Central memory CD8-positive, alpha-beta T cell (primary cell): ENCODE measurements around the gene FRAT2.
A peak's percentile ranks its signal among the peaks of the same experiment; 100 is the strongest.

Experiments used
- ATAC-seq: fragments of 150-1000 bp; cut with Tn5 transposase; replicated peaks from 2 replicates; pipeline ENCODE4 v1.10.0; 2022; ENCODE audit warnings: mild to moderate bottlenecking, moderate FRiP score, moderate number of reproducible peaks; ENCODE audit not compliant: poor library complexity, severe bottlenecking; ENCODE audit errors: extremely low read depth
- DNase-seq, 2 donors: peaks; one replicate each; pipeline ENCODE4 v3.0.0; 2021; ENCODE audit warnings: low spot score in 2 of 2
- H3K27ac Mint-ChIP-seq: one replicate; pipeline ENCODE4 v1.8.0; 2022; ENCODE audit warnings: low read depth, mild to moderate bottlenecking, moderate library complexity, mixed read lengths
- H3K27me3 Mint-ChIP-seq: one replicate; pipeline ENCODE4 v1.8.0; 2022; ENCODE audit warnings: mixed read lengths
- H3K36me3 Mint-ChIP-seq: one replicate; pipeline ENCODE4 v1.8.0; 2022; ENCODE audit warnings: mild to moderate bottlenecking, moderate library complexity, mixed read lengths; ENCODE audit not compliant: insufficient read depth
- H3K4me1 Mint-ChIP-seq: one replicate; pipeline ENCODE4 v1.8.0; 2022; ENCODE audit warnings: mixed read lengths
- H3K4me3 Mint-ChIP-seq: one replicate; pipeline ENCODE4 v1.8.0; 2022; ENCODE audit warnings: mild to moderate bottlenecking, moderate library complexity, mixed read lengths
- H3K9me3 Mint-ChIP-seq: one replicate; pipeline ENCODE4 v1.8.0; 2022; ENCODE audit warnings: mixed read lengths

Gene FRAT2

DNA sequence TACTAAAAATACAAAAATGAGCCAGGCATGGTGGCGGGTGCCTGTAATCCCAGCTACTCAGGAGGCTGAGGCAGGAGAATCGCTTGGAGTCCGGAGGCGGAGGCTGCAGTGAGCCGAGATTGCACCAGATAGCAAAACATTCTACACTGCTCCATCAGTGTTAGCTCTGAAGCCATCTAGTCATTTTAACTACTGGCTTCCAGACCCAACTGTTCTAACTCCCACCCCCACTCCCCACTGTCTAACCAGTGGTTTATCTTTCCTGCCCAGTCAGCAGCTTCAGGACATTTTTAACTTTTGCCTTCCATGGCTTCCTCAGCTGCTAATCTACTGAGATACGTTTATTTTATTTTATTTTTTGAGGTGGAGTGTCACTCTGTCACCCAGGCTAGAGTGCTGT lies 21.6 kb downstream of the FRAT2 start:
- Mint-ChIP-seq H3K27ac (no peak overlapping the region), H3K27me3 (no peaks in the 10 kb centered on the region), H3K4me1 (no peaks in the 10 kb centered on the region), H3K4me3 (no peak overlapping the region), H3K9me3 (no peaks in the 10 kb centered on the region), H3K36me3 (peaks cover under 1% of the 10 kb centered on the region)
- no peak for DNase-seq
- no peak for ATAC-seq

DNA sequence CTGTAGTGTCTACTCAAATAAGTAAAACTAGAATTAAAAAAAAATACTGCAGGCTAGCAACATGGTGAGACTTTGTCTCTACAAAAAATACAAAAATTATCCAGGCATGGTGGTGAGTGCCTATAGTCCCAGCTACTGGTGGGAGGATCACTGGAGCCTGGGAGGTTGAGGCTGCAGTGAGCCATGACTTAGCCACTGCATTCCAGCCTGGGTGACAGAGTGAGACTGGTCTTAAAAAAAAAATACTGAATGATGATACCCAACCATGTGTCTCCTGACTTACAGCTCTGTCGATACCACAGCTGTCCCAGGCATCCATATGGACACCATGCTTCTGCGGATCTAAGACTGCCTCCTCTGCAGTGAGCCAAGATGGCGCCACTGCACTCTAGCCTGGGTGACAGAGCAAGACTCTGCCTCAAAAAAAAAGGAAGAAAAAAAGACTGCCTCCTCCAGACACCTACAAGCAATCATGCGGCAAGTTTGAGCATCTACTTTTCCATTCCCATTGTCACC lies 23.4 kb downstream of the FRAT2 start:
- H3K27me3 Mint-ChIP-seq, result no peaks in the 10 kb centered on the region
- no peaks in the 10 kb centered on the region for H3K9me3 Mint-ChIP-seq
- no peak for ATAC-seq
- H3K4me1 Mint-ChIP-seq, result no peaks in the 10 kb centered on the region
- H3K36me3 Mint-ChIP-seq, result no peaks in the 10 kb centered on the region
- H3K27ac Mint-ChIP-seq, result no peak overlapping the region
- no peak overlapping the region for H3K4me3 Mint-ChIP-seq
- no peak for DNase-seq

DNA sequence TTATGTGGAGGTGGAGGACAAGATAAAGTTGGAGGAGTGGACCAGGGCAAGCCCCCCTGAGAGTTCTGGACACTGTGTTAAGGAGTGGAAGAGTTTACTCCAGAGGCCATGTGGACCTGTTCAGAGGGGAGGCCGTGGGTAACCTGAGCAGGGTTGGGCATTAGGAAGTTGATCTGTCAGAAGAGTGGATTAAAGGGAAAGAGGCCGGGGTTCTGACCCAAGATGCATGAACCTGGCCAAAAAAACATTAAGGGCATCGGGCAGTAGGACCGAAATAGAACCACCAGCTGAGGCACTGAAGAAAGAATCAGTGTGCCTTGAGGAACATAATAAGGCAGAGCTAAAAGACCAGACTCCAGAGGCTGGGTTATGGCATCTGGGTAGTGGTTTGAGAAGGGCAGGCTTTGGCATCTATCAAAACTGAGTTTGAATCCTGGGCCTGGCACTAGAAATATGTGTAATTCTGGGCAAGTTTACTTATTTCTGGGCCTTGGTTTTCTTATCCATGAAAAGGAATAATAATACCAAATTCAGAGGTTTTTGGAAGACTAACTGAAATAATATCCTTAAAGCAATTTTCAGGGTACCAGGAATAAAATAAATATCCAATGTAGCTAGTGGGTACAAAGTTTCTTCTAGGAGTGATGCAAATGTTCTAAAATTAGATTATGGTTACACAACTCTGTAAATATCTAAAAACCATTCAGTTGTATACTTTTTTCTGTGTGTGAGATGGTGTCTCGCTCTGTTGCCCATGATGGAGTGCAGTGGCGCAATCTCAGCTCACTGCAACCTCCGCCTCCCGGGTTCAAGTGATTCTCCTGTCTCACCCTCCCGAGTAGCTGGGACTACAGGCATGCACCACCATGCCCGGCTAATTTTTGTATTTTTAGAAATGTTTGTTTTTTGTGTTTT lies 26.4 kb downstream of the FRAT2 start:
- no peak for ATAC-seq
- DNase-seq, result no peak
- H3K36me3 Mint-ChIP-seq, result no peaks in the 10 kb centered on the region
- no peak overlapping the region for H3K4me3 Mint-ChIP-seq
- H3K27ac Mint-ChIP-seq, result no peak overlapping the region
- H3K4me1 Mint-ChIP-seq, result no peaks in the 10 kb centered on the region
- H3K9me3 Mint-ChIP-seq, result no peaks in the 10 kb centered on the region
- no peaks in the 10 kb centered on the region for H3K27me3 Mint-ChIP-seq

DNA sequence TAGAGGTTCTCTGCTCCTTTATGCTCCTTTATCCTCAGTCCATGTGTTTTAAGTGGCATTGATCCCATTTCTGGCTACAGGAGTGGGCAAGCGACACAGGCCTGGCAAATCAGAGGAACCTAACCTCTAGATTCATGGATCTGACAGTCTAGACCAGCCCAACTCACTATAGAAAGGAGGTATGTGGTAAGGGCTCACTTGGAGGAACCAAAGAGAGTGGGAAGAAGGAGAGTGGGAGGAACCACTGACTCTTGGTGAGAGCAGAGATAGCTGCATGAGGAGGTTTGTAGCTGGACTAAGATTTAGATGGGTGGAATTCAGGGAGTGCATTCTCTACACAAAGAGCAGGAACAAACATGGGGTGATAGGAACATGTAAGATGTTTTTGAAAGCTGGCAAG lies 27.1 kb downstream of the FRAT2 start:
- Mint-ChIP-seq H3K27me3 (no peaks in the 10 kb centered on the region), H3K9me3 (no peaks in the 10 kb centered on the region), H3K4me1 (no peaks in the 10 kb centered on the region), H3K4me3 (no peak overlapping the region), H3K36me3 (no peaks in the 10 kb centered on the region), H3K27ac (no peak overlapping the region)
- DNase-seq (no peak), ATAC-seq (no peak)

DNA sequence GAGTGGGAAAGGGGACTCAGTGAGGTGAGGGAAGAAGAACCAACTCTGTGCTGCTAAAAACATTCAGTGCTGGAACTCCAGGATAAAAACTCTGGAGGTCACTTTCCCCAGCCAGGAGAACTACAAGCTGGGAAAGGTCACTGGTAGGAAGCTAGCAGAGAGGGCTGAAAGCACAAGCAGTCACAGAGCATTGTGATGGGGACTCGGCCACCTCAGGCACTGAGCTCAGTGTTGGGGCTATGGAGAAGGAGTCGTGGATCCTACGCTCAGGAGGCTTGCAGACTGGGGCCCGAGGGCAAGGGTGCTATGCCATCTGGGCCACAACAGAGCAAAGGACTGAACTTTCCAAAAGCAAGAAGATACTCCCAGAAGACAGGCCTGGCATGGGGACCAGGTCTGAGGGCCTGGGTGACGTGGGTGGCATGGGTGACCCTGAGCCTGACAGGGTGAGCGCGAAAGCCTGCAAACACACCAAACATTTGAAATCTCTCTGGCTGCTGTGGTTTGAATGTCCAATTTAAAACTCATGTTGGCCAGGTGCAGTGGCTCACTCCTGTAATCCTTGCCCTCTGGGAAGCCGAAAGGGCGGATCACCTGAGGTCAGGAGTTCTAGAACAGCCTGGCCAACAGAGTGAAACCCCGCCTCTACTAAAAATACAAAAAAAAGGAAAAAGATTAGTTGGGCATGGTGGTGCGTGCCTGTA lies 32.3 kb downstream of the FRAT2 start:
- ATAC-seq (no peak), DNase-seq (no peak)
- H3K27ac Mint-ChIP-seq, result no peak overlapping the region
- peaks cover 4% of the 10 kb centered on the region for H3K36me3 Mint-ChIP-seq
- no peaks in the 10 kb centered on the region for H3K4me1 Mint-ChIP-seq
- H3K9me3 Mint-ChIP-seq, result no peaks in the 10 kb centered on the region
- no peaks in the 10 kb centered on the region for H3K27me3 Mint-ChIP-seq
- H3K4me3 Mint-ChIP-seq, result no peak overlapping the region

DNA sequence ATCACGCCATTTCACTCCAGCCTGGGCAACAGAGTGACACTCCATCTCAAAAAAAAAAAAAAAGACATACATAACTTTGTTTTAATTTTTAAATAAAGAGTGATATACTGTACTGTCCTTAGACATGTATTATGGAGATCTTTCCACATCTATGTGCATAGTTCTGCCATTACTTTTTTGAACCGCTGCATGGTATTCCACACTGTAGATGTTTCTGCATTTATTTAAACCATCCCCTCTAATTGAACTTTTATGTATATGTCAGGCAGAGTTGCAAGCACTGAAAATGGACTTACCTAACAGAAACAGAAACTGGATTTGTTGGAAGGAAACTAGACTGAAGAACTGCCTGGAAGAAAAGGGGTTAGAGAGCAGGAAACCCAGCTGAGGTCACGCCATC lies 33.5 kb downstream of the FRAT2 start:
- H3K9me3 Mint-ChIP-seq, result no peaks in the 10 kb centered on the region
- peaks cover 4% of the 10 kb centered on the region for H3K36me3 Mint-ChIP-seq
- no peaks in the 10 kb centered on the region for H3K27me3 Mint-ChIP-seq
- no peaks in the 10 kb centered on the region for H3K4me1 Mint-ChIP-seq
- ATAC-seq, result no peak
- no peak overlapping the region for H3K4me3 Mint-ChIP-seq
- DNase-seq, result no peak
- no peak overlapping the region for H3K27ac Mint-ChIP-seq

DNA sequence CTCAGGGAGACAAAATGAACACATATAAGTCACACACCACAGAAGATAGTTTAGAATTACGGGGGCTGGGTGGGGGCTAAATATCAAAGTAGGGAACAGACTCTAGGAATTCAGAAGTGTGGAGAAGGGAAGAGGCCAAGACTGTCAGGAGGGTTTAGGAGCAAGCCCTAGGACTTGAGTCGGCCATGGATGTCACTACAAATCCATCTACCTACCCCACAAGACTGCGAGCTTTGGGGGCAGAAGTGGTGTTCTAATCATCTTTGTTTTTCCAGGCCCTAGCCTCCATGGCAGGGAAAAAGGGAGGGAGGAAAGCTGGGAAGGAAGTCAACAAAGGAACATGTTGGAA lies 36.3 kb downstream of the FRAT2 start:
- Mint-ChIP-seq H3K27me3 (no peaks in the 10 kb centered on the region), H3K4me3 (no peak overlapping the region), H3K4me1 (no peaks in the 10 kb centered on the region), H3K27ac (no peak overlapping the region), H3K36me3 (peaks cover 4% of the 10 kb centered on the region), H3K9me3 (no peaks in the 10 kb centered on the region)
- no peak for DNase-seq
- no peak for ATAC-seq

DNA sequence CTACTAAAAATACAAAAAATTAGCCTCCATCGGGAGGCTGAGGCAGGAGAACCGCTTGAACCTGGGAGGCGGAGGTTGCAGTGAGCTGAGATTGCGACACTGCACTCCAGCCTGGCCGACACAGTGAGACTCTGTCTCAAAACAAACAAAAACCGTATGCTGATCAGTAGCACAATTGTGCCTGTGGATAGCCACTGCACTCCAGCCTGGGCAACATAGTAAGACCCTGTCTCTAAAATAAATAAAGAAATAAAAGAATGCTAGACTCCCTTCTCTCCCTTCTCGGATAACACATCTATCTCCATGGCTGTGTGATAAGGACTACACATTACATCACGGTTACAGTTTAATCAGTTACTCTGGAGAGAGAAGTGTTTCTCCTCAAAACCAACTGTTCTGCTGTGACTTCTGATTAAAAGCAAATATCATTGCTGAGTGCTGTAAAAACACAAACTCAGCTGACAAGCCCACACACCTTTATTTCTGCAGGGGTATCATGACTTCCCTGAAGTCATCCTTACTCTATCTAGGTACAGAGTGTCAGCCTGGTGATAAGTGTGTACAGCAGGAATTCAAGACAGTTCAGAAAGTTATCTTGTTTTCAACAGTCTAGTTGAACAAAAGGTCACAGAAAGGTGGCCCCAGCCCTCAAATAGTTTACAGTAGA lies 36.8 kb downstream of the FRAT2 start:
- H3K36me3 Mint-ChIP-seq, result peaks cover 6% of the 10 kb centered on the region
- peaks cover 3% of the 10 kb centered on the region for H3K4me1 Mint-ChIP-seq
- no peaks in the 10 kb centered on the region for H3K27me3 Mint-ChIP-seq
- ATAC-seq (no peak), DNase-seq (no peak)
- H3K27ac Mint-ChIP-seq, result no peak overlapping the region
- no peaks in the 10 kb centered on the region for H3K9me3 Mint-ChIP-seq
- H3K4me3 Mint-ChIP-seq, result no peak overlapping the region

DNA sequence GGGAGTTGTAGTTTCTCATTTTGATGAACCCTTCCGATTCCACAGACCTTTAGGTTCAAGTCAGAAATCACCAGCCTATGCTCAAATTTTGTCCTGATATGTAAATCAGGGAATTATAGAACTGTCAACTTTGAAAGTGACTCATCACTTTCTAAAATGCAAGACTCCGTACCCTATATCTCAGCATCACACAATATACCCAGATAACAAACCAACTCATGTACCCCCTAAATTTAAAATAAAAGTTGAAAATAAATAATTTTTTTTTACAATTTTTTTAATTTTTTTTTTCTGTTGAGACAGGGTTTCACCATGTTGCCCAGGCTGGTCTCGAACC lies 41.7 kb downstream of the FRAT2 start:
- DNase-seq (no peak), ATAC-seq (no peak)
- H3K4me3 Mint-ChIP-seq, result peak overlapping the region; percentile 95
- no peaks in the 10 kb centered on the region for H3K9me3 Mint-ChIP-seq
- H3K27me3 Mint-ChIP-seq, result no peaks in the 10 kb centered on the region
- peak overlapping the region; percentile 88 for H3K27ac Mint-ChIP-seq
- H3K4me1 Mint-ChIP-seq, result peaks cover 17% of the 10 kb centered on the region
- peaks cover 12% of the 10 kb centered on the region for H3K36me3 Mint-ChIP-seq

DNA sequence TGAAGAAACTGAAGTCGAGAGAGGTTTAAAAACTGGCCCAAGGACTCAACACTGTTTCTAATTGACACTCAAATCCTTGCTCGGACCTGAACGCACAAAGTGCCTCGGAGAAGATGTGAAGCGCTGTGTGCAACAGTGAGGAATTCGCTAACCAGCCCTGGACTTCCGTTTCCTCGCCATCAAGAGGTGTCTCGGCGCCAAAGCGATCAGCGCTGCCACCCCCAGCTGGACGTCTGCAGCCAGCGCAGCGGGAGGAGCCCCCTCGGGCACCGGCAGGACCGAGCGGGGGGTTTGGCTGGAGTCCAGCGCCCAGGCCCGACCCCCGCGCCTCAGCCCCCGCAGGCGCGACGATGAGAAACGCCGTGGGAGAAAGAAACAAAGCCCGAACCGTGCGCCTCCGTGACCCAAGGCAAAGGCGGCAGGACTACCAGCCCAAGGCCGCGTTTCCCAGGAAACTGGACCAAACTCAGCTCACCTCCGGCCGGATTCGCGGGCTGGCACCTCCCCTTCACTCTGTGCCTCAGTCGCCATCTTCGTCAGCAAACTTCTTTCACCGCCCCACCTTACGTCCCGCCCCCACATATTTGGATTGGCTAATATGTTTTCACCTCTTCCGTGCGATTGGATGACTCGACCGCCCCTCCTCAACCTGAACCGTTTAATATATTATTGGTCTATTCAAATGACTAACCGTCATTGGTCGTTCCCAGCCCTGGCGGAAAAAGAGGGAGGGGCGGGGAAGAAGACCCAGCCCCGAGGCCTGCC lies 42.2 kb downstream of the FRAT2 start, which contains the start of gene ARHGAP19:
ARHGAP19 (minus strand) TSS at position 541 of the 765 bp plus-strand sequence; CDS start at position 531, 10 bp downstream.
- H3K36me3 Mint-ChIP-seq, result peaks cover 12% of the 10 kb centered on the region
- peak within 1 kb of the TSS; percentile 88 for H3K27ac Mint-ChIP-seq
- DNase-seq (peak; percentile 79 to 92), ATAC-seq (peak; percentile 100)
- H3K4me1 Mint-ChIP-seq, result peaks cover 17% of the 10 kb centered on the region
- no peaks in the 10 kb centered on the region for H3K27me3 Mint-ChIP-seq
- no peaks in the 10 kb centered on the region for H3K9me3 Mint-ChIP-seq
- peak within 1 kb of the TSS; percentile 95 for H3K4me3 Mint-ChIP-seq

DNA sequence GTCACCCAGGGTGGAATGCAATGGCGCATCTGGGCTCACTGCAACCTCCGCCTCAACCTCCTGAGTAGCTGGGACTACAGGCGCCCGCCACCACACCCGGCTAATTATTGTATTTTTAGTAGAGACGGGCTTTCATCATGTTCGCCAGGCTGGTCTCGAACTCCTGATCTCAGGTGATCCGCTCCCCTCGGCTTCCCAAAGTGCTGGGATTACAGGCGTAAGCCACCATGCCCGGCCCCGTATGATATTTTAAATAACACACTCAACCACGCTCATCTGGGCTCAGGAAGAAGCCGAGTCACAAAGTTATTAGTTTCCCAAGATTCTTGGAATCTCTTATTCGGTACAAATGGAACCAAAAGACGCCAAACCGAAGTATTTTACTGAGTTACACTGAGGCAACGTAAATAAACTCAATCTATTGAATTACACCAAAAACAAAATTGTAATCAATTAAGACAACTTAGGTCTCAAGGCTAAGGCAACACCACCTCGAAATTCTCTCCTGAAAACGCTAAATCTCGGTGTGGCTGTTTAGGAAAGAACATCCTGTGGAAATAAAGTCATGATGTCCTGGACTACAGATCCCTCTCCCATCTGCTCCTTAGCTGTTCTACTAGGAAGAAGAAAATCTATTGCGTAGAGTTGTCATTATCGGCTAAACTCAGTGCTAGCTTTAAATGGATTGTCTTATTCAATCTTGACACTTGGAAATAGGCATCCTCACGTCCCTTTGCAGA lies 43.0 kb downstream of the FRAT2 start:
- DNase-seq, result no peak
- peak; percentile 3 for ATAC-seq
- peak overlapping the region; percentile 95 for H3K4me3 Mint-ChIP-seq
- peaks cover 17% of the 10 kb centered on the region for H3K4me1 Mint-ChIP-seq
- no peaks in the 10 kb centered on the region for H3K27me3 Mint-ChIP-seq
- no peaks in the 10 kb centered on the region for H3K9me3 Mint-ChIP-seq
- peak overlapping the region; percentile 88 for H3K27ac Mint-ChIP-seq
- H3K36me3 Mint-ChIP-seq, result peaks cover 12% of the 10 kb centered on the region
